OCI-LY7 (cell line): ENCODE data around the gene PHYKPL.

Experiments used
- EZH2phosphoT487 ChIP-seq: fragments of 200-600 bp; sonication (generic); IDR thresholded peaks from 2 replicates; pipeline ENCODE4 v1.6.1; 2018; ENCODE audit warnings: low read depth, borderline replicate concordance, mild to moderate bottlenecking, mixed run types, antibody characterized with exemption, low read length, moderate library complexity, mixed read lengths
- TF ChIP-seq, protein P1 (sequence below): fragments of 200-600 bp; sonication (generic); conservative IDR thresholded peaks from 2 replicates; pipeline ENCODE4 v1.5.1; 2014; ENCODE audit warnings: mild to moderate bottlenecking, antibody characterized with exemption, low read length, moderate library complexity, mixed read lengths

DNA sequence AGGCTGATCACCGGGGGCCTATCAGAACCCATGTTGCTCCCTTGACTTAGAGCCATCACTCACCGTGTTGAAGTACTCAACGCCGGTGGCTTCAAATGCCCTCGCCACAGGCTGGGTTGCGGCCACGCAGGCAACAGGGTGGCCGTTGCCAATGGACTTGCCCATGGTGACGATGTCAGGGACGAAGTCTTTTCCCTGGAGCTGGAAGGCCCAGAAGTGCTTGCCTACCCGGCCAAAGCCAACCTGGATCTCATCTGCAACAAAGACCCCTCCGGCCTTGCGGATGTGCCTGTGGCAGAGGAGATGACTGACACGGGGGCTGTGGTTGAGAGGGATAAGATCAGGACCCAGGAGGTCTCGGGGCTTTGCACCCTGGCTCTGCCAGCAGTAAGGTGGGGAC, 10.3 kb downstream of the PHYKPL start:
- TF ChIP-seq, protein P1, sequence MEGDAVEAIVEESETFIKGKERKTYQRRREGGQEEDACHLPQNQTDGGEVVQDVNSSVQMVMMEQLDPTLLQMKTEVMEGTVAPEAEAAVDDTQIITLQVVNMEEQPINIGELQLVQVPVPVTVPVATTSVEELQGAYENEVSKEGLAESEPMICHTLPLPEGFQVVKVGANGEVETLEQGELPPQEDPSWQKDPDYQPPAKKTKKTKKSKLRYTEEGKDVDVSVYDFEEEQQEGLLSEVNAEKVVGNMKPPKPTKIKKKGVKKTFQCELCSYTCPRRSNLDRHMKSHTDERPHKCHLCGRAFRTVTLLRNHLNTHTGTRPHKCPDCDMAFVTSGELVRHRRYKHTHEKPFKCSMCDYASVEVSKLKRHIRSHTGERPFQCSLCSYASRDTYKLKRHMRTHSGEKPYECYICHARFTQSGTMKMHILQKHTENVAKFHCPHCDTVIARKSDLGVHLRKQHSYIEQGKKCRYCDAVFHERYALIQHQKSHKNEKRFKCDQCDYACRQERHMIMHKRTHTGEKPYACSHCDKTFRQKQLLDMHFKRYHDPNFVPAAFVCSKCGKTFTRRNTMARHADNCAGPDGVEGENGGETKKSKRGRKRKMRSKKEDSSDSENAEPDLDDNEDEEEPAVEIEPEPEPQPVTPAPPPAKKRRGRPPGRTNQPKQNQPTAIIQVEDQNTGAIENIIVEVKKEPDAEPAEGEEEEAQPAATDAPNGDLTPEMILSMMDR: no peak
- no peak for TF ChIP-seq EZH2phosphoT487
